ENCODE measurements around the gene RPL34.
A peak's percentile ranks its signal among the peaks of the same experiment; 100 is the strongest.

RPL34 gene

DNA sequence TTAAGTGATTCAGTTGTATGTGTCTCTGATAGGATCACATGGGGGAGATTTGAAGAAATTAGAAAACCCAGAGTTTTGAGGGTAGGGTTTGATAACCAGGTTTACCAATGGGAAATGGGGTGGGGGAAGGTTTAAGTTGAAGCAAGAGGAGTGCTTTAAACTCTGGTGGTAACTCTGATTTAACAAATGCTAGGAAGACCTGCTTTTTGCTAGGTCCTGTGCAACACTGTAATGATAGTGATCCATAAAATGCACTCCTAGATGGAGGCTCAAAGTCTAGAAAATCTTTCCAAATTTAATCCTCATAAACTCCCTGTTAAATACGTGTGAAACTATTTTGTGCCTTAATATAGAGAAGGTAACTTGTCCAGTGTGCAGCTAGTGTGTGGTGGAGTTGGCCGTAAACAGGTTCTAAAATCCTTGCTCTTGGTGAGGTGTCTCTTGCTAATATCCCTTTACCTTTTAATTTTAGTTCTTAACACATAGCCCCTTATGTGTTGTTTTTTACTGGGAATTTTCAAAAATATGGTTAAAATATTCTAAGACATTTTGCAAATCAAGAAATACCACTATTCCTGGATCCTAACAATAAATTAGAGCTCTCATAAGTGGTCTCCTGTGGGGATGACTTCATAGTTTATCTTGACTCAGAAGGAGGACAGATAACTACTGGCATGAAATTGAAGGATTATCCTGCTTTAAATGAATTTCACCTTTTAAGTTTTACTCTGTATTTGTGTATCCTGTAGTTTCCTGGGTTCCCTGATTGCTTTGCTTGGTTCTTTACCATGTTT is 4.1 kb downstream of the RPL34 start:
- no peak for DNase-seq

DNA sequence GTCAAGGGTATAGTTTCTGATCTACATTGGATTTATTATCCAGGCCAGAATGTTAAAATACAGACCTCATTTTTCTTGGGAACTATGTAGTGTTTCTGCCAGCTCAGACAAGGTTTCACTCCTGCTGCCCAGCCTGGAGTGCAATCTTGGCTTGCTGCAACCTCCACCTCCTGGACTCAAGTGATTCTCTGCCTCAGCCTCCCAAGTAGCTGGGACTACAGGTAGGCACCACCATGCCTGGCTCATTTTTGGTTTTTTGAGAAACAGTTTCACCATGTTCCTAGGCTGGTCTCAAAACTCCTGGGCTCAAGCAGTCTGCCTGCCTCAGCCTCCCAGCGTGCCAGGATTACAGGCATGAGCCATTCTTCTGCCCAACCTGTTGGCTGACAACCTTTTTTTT is 5.7 kb downstream of the RPL34 start:
- DNase-seq, result no peak

DNA sequence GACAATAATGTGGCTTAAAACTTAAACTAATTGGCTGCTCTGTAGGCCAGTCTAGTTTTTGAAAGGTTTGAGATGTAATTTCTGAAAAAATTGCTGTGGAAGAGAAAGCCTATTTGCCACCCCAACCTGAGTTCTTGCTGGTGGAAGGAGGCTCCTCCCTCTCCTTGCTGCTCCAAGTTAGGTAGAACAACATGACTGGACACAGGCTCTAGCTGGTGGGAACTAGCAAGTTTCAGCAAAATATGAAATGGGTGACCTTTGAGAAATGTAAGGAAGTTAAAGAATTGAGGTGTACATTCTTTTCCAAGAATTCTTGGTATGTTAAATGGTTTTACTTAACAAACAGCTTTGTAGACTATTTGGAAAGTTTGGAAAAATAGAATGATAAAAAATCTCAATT is 8.0 kb downstream of the RPL34 start:
- DNase-seq, result no peak

DNA sequence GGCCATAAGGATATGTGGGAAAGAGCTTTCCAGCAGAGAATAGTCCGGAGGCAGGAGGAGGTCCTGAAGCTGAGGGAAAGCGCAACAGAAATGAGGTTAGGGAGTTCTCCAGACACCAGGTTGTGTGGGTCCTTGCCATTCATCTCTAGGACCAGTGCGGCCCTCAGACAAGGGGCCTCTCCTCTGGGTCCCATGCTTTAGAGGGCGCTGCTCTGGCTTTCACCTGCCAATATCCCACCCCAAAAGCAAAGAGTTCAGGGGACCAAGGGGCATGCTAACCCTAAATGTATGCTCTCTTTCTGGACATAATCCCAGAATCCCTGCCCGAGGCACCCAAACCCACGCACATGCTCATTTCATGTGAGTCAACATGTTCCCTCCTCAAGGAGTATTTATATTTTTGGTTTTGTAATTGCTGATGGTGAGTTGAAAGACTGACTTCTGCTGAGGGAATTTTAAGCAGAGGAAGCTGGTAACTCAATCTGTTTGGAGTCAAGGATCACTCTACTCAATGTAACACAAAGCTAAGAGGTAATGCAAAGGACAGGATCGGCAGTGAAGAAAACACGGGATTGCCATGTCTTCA is 14.8 kb downstream of the RPL34 start:
- no peak for DNase-seq

DNA sequence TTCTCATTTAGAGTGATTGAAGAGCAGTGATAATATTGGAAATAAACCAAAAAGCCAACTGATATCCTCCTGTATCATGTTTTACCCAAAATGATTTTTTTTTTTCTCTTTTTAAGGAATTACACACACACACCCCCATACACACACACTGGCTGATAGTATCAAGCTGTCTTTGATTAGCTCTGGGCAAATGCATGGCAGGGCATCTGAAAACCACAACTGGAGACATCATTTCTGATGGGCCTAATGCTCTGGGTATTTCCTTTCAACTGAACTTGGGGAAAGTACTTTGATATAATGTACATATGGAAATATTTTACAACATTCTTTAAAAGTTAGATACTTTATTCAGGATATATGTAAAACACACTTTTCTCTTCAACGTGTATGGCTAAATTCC is 15.9 kb downstream of the RPL34 start:
- DNase-seq, result no peak

DNA sequence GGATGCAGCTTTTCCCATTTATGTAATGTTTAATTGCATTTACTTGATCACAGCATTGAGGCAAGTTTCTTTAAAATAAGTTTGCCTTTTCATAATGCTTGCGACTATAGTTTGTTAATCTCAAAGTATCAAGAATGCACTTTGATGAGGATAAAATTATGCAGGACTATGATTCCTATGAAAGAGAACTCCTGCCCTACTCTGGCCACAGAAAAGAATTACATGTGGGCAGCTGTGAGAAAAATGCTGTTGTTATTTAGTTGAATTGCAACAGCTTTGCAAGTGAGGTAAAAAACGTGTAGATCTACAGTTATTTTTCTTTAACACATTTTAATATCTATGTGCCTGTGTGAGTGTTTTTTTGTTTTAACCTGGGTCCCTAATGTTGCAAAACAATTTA is 17.5 kb downstream of the RPL34 start:
- no peak for DNase-seq

DNA sequence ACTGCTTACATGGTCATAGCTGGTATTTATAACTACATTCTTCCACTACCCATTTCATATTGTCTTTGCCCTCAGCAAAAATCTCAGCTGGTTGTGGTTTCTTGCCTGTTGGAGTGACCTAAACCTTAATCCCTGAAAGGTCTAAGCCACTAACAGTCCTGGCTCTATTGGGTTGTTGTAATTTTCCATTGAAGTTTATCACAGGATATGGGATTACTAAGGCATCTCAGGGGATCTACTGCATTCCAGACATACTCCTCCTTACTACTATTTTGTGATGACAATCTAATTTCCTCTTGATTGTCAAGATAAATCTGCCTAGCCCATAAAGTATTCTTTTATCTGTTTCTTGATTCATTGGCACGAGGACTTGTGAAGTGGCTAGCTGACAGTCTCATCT is 23.9 kb downstream of the RPL34 start:
- DNase-seq, result no peak

DNA sequence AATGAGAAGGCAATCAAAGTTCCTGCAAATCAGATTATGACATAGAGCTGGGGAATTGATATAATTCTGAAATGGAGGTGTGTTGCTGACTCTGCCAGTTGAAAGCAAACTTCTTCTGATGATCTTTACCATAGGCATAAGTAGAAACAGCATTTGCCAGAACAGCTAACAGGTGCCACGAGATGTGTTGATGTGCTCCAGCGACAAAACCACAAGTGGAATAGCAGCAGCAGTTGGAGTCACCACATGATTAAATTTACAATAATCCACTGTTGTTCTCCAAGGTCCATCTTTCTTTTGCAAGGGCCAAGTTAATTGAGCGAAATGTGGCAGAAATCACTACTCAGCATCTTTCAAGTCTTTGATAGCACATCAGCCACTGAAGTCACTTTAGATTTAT is 26.3 kb downstream of the RPL34 start:
- DNase-seq, result no peak

DNA sequence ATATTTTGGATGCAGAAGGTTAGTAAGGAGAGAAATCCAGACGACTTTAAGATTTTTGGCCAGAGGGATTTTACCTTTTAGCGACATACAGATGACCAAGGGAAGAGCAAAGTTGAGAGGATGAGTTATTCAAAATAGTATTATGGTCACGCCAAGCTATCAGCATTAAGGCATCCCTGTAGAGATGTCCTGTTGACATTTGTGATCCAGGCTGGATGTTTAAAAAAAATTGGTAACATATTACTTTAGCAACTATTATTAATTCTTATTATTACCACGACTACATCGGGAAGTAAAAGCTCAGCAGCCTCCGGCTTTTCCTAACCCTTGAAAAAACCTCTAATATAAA is 29.5 kb downstream of the RPL34 start:
- DNase-seq, result no peak

DNA sequence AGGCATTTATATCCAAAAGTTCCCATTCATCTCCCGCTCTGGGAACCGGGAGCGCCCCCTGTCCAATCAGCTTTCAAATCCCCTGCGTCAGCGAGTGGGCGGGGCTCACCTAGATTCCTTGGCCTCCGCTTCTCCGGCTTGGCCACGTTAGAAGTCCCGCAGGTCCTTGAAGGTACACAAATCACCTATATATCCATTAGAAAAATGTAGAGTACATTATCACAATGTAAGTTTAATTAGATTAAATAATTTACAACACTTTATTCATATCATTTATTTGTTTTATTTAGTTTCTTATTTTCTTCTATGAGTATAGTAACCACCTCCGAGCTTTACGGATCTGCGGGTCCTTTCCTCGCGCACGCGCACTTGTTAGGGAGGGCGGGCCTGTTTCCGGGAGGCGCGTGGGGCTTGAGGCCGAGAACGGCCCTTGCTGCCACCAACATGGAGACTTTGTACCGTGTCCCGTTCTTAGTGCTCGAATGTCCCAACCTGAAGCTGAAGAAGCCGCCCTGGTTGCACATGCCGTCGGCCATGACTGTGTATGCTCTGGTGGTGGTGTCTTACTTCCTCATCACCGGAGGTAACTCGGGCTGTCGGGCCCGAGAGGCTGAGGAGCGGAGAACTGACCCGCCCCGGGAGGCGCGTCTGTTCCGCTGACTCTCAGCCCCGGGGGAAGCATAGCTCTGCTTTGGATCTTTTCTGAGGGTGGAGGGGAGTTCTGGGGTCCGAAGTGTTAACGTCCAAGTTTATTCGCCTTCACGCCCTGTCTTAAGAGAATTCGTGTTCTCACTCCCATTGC is 30.0 kb downstream of the RPL34 start, which contains the start of gene OSTC:
TSS of gene OSTC (plus strand) at position 388 of the 802 bp plus-strand sequence. CDS start at position 445, 57 bp downstream.
- peak; percentile 97 for DNase-seq

DNA sequence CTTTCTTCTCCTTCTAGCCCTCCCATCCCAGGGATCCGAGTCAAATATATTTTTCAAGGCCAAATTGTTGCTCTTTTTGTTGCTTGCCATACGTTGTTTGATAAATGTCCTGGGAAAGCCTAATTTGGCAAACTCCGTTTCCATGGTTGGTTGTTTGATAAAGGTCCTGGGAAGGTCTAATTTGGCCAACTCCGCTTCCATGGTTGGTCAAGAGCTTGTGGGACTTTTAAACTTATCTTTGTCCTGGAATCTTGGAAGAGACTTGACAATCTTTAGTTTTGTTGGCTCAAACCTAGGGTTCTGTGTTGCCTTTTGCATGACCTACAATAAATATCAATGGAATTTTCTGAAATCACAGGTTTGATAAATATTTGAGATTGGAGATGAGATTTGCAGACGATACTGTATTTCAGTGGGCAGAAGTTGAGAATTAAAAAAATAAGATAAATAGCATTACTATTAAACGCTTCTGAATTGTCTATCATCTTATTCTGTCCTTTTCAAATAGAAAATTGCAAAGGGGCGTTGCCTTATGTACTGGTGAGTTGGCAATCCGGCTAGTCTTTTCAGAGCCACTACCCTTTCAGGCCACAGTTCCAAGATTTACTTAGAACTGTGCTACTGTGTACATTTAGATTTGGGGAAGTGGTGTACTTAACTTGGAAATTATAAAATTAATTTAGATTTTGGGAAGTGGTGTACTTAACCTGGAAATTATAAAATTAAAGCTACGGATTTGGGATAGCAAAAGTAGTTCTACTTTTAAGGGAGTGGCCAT is 30.8 kb downstream of the RPL34 start:
- DNase-seq, result no peak

DNA sequence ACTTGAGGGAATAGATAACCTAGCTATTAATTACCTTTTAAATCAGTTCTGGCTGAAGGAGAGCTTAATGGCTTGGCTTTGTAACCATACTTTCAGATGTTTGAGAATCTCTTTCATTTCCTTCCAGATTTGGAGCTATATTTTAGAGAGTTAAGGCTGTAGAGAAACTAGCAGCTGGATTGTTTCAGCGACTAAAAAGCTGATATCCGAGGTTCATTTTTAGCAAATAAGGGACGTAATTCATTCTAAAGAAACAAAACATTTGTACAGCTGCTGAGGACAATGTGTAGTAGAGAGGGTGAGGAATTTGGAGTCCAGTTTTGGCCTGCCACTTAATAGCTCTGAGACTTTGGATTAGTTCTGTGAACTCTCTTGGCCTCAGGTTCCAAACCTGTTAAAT is 42.3 kb downstream of the RPL34 start:
- no peak for DNase-seq

DNA sequence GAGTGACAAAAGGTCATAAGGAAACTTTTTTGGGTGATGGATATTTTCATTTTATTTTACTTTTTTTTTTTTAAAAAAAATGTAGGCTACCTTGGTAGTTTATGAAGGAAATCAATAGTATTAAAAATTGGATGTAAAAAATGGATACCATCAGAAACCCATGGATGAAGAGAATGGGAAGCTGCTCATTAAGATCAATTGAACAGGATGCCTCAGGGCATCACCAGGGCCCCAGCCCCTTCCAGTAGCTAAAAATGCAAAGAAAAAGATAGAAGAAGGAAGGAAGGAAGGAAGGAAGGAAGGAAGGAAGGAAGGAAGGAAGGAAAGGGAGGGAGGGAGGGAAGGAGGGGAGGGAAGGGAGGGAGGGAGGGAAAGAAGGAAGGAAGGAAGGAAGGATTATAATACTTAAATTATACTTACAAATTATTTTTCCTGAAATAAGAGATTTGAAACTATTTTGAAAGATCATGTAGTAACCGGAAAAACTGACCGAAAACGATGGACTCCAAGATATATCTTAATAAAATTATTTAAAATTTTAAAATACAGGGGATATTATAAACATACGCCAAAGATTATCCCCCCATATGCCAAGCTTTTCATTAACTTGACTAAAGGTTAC is 54.1 kb downstream of the RPL34 start:
- no peak for DNase-seq

Measured in NCI-H2029 treated with DMSO at 0.1 percent for 48 hours (cell line).